ENCODE results near the gene FMO4.
A peak's percentile ranks its signal among the peaks of the same experiment; 100 is the strongest.
"Not testable (repeated sequence)": the region's sequence is repeated elsewhere in the genome, so short reads cannot be mapped to it uniquely, and the experiment has no call there.

FMO4 gene
- 2.1 to 5.3 (median 3.4) reads per million in 4 donors for total RNA-seq

- peak; percentile 54 to 94 (median 81) for DNase-seq
These were observed at the start of gene FMO4 for GRCh38 chr1:171313835-171314320. FMO4 (plus strand) TSS chr1:171314183; CDS start chr1:171319826, 5,643 bp downstream.

GRCh38 chr1:171265686-171266085 is 48.3 kb upstream of the FMO4 start:
- DNase-seq: no peak

- DNase-seq: no peak
These were observed 47.1 kb upstream of the FMO4 start for GRCh38 chr1:171266930-171267329.

GRCh38 chr1:171267391-171267790 is 46.6 kb upstream of the FMO4 start:
- no peak for DNase-seq

GRCh38 chr1:171270806-171271205 is 43.2 kb upstream of the FMO4 start:
- no peak for DNase-seq

- no peak for DNase-seq
These were observed 36.4 kb upstream of the FMO4 start for GRCh38 chr1:171277534-171277933.

- DNase-seq: no peak
These were observed 34.7 kb upstream of the FMO4 start for GRCh38 chr1:171279234-171279633.

GRCh38 chr1:171279678-171280077 is 34.3 kb upstream of the FMO4 start:
- DNase-seq: no peak

GRCh38 chr1:171280599-171280998 is 33.4 kb upstream of the FMO4 start:
- DNase-seq: no peak

- DNase-seq: no peak
These were observed 27.8 kb upstream of the FMO4 start for GRCh38 chr1:171286032-171286705.

GRCh38 chr1:171290621-171291020 is 23.4 kb upstream of the FMO4 start:
- DNase-seq: no peak

- DNase-seq: no peak
These were observed 21.2 kb upstream of the FMO4 start for GRCh38 chr1:171292799-171293198.

- DNase-seq: not testable (repeated sequence)
These were observed 18.6 kb upstream of the FMO4 start for GRCh38 chr1:171295383-171295782.

- DNase-seq: no peak
These were observed 18.2 kb upstream of the FMO4 start for GRCh38 chr1:171295821-171296220.

- no peak for DNase-seq
These were observed 17.1 kb upstream of the FMO4 start for GRCh38 chr1:171296897-171297296.

- DNase-seq: no peak
These were observed 15.3 kb upstream of the FMO4 start for GRCh38 chr1:171298696-171299095.

- DNase-seq: no peak
These were observed 14.6 kb upstream of the FMO4 start for GRCh38 chr1:171299342-171299741.

- DNase-seq: no peak
These were observed 13.6 kb upstream of the FMO4 start for GRCh38 chr1:171300401-171300800.

GRCh38 chr1:171310661-171311087 is 3.3 kb upstream of the FMO4 start:
- no peak for DNase-seq

GRCh38 chr1:171311771-171312558 is 2.0 kb upstream of the FMO4 start:
- DNase-seq: no peak

GRCh38 chr1:171313319-171313834 is 606 bp upstream of the FMO4 start:
- DNase-seq: no peak

- DNase-seq: no peak
These were observed 15.3 kb downstream of the FMO4 start for GRCh38 chr1:171329251-171329650.

GRCh38 chr1:171334024-171334640 is 20.1 kb downstream of the FMO4 start:
- no peak for DNase-seq

Data from T-helper 1 cell (primary cell).